ENCODE measurements around the gene GRK5. TPM values are rescaled to one million over a fixed set of nuclear protein-coding genes. Genes with fewer than 3 reads are reported as not detected.

The GRK5 gene
- total RNA-seq, 1 donor from 2014 or later, result 54.1 TPM

GRCh38 chr10:119341459-119342301 is 134.3 kb downstream of the GRK5 start:
- no peak for DNase-seq (ENCODE audit: low spot score)
- ATAC-seq, result peak; percentile 74
- intact Hi-C loops (cut with DNase I), result no loop called here

DNA sequence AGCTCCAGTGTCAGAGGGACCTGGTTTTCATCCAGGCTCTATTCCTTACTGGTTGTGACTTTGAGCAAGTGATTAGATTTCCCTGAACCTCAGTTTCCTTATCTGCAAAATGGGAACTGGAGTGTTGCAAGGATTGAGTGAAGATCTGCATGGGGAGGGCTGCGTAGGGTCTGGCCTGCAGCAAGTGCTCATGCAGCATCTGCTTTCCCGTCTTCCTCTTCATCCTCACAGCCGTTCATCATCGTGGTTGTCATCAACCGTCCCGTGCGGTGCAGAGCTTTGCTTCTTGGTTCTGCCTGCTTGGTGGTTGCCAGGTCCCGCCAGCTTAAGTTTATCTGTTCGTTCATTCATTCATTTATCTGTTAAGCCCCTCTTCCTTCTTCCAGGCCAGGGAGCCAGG is 135.0 kb downstream of the GRK5 start:
- no peak for DNase-seq (ENCODE audit: low spot score)
- intact Hi-C loops (cut with DNase I), result no loop called here
- ATAC-seq, result no peak

DNA sequence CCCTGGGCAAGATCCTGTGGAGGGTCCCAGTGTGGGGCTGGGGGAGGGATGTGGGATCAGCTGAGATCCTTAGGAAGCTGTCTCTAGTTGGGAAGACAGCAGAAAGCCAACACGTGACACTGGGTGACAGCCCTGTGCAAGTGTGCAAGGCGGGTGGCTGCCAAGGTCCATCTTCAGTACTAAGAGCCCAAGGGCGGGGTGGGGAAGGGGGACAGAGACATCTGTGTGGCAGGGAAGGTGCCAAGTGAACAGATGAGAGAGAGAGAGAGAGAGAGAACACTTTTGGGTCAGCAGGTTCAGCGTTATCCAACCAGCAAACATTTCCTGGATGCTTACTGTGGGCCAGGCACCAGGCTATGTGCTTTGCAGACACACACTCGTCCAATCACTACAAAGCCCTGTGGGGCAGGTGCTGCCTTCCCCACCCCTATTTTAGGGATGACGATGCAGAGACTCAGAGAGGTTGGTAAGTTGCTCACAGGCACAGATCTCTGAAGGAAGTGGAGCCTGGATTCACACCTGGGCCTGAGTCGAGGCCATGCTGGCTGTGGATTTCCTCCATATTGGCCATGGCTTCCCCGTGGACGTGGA is 135.7 kb downstream of the GRK5 start:
- ATAC-seq (no peak), DNase-seq (ENCODE audit: low spot score) (no peak)
- intact Hi-C loops (cut with DNase I), result no loop called here

DNA sequence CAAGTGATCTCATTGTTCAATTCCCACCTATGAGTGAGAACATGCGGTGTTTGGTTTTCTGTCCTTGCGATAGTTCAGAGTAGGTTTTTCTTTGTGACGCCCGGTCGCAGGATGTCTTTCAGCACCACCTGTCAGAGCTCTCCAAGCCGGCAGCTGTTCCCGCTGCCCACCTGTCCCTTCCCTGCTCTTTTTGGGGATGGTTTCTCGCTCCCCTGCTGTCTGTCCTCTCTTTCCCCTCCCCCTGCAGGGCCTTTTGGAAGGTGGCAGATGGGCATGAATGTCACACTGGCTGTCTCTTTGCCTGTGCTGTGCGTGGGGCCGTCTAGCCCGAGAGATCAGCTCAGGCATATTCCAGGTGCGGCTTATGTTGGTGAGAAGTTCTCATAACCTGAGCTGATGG is 137.0 kb downstream of the GRK5 start:
- DNase-seq (ENCODE audit: low spot score) (no peak), ATAC-seq (no peak)
- intact Hi-C loops (cut with DNase I), result no loop called here

DNA sequence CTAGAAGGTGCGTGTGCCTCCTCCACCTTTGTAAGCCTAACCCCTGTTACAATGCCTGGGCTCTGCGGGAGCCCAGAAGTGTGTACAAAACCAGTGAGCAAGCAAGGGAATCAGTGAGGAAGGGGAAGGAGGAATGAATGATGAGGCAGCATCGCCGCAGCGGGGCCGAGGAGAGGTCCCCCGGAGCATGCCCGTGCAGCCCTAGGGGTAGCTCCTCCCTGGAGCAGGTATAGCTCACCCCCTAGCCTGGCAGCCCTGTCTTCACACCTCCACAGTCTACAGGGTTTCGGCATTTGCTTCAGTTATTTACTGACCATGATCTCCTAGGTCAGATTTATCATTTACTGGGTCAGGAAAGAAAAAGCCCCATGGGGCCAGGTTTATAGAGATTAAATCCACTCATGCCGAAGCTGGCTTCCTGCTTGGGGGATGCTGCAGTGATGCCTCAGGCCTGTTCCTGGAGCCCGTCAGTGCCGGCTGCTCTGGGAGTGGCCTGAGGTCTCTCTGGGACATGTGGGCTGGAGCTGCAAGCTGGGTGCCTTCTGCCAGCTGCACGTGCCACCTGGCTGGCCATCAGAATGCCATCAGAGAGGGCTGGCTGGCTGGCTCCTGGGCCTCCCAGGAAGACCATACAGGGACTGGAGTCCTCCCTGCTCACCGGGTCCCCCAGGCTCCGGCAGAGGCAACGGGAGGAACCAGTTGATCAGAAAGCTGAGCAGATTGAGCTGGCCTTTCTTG is 138.9 kb downstream of the GRK5 start:
- intact Hi-C loops (cut with DNase I), result no loop called here
- no peak for ATAC-seq
- DNase-seq (ENCODE audit: low spot score), result no peak

DNA sequence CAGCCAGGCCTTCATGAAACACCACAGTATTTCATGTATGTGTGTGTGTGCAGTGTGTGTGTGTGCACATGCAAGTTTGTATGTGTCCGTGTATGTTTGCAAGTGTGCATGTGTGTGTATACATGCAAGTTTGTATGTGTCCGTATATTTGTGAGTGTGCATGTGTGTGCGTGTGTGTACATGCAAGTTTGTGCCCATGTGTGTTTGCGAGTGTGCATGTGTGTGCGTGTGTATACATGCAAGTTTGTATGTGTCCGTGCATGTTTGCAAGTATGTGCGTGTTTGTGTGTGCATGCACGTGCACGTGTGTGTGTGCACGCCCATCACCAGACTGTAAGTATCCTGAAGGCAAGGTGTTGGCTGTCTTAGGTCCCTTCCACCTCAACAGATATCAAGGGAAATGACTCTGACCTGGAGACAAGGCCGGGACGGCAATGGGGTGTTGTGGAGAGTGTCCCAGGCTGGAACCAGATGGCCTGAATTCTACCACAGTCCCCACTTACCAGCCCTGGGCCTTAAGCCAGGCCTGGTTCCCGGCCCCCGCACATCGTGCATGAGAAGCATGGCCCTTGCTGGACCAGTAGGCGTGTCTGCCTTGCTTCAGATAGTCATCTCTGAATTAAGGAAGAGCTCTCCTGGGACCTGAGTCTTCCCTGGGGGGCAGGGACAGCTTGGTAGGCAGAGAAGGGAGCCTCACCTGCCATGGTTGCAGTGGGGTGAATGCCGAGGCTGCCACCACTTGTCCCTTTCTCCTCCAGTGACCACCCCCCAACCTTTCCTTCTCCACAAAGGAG is 140.0 kb downstream of the GRK5 start:
- intact Hi-C loops (cut with DNase I), result no loop called here
- no peak for DNase-seq (ENCODE audit: low spot score)
- ATAC-seq, result no peak

DNA sequence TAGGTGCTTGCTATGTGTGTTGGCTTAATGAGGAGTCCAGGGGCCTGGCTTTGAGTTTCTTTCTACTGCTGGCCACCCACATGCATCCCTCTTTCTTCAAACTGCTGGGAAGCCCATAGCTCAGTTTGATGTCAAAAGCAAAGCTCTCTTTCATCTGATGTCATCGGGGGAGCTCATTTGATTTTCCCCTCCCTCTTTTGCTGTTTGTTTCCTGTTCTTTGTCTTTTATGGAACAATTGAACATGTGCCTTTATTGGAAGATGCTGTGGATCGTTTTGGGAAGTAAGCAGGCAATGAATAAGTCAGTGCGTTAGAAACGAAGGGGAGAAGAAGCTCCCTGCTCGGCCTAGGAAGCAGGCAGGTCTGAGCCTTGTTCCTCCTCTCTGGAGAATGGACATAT is 140.7 kb downstream of the GRK5 start:
- DNase-seq (ENCODE audit: low spot score) (no peak), ATAC-seq (no peak)
- intact Hi-C loops (cut with DNase I), result no loop called here

GRCh38 chr10:119348516-119349240 is 141.3 kb downstream of the GRK5 start:
- ATAC-seq (peak; percentile 95), DNase-seq (ENCODE audit: low spot score) (peak; percentile 81)
- intact Hi-C loops (cut with DNase I), result no loop called here

DNA sequence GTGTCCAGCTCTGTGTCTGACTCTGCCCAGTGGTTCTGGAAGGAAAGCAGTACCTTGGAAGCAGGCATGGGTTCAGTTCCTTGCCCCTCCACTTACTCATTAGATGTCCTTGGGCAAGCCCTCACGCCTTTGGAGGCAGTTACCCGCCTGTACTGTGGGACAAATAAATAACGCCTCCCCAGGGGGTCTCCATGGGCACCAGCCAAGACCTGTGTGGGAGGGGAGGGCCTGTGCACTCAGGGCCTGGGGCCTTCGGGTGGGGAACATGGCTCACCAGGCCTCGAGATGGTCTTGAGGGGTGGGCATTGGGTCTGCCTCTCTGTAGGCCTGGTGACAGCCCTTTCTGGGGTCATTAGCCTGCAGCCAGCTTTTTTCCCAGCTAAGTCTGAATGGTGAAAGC is 142.0 kb downstream of the GRK5 start:
- intact Hi-C loops (cut with DNase I), result no loop called here
- ATAC-seq (no peak), DNase-seq (ENCODE audit: low spot score) (no peak)

DNA sequence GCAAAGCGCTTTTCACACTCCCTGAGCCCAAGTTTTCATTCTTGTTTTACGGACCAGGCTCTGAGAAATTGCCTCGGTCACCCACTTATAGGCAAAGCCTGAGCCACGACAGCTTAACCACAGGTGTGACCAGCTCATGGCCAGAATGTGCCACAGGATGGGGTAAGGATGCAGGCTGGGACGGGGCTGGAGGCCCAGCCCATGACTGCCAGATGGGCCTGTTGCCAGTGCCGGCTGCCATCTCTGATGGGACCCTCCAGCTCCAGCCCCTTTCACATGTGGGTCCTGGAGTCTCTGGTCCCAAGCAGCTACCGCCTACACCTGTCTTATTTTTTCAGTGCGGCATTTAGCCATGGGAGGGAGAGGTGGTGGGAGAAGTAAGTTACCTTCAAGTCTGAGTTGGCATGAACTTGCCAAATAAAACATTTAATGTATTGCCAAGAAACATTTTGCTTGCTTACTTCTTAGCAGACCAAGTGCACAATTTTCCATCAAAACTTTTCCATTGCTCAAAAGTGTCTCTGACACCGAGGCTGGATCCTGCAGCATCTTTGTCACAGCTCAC is 142.6 kb downstream of the GRK5 start:
- no peak for ATAC-seq
- no peak for DNase-seq (ENCODE audit: low spot score)

DNA sequence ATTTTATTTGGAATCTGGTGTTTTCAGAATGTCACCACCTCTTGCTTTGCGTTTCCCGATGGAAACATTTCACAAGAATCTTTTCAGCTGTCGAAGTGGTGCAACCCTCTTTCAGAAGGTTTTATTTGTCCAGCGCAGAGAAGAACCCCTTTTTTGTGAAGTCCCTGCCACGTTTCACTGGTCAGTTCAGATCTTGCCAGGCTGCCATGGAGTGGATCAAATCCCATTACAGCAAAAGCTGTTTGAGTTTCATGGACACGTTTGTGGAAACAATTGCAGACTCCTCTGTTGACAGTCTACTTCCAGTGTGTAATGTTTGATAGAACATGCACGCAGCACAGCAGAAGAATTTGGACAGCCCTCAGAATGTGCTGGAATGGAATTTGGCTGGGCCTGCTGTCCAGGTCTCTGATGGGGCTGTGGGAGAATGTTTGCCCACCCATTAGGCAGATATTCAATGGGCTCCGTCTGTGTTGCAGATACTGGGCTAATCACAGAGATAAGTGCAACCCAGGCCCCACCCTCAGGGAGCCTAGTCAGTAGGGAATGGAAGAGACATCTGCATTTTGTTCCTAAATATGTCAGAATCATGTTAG is 143.2 kb downstream of the GRK5 start:
- no peak for DNase-seq (ENCODE audit: low spot score)
- intact Hi-C loops (cut with DNase I), result no loop called here
- ATAC-seq, result peak; percentile 11

More for the DNA sequence above, 142.6 kb downstream of the GRK5 start:
- intact Hi-C loops (cut with DNase I), result no loop called here

GRCh38 chr10:119351189-119351588 is 143.8 kb downstream of the GRK5 start:
- intact Hi-C loops (cut with DNase I), result no loop called here
- ATAC-seq (no peak), DNase-seq (ENCODE audit: low spot score) (no peak)

GRCh38 chr10:119352042-119352441 is 144.7 kb downstream of the GRK5 start:
- ATAC-seq (no peak), DNase-seq (ENCODE audit: low spot score) (no peak)
- intact Hi-C loops (cut with DNase I), result no loop called here

DNA sequence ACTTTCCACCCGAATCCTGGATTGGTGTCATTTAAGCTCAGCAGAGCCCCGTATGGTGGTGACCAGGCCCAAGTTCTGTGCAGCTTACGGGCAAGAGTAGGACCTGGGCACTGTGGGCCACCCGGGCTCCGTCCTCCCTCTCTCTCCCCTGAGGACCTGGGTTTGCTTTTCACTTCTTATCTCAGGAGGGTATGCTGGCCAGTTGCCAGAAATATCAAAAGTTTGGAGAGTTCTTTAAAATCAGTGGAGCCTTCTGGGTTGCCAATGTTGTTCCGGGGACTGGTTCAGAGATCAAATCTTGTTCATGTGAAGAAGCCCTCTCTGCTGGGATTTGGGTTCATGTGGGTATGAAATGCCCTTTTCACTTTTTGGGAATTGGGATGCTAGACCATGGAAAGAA is 145.4 kb downstream of the GRK5 start:
- ATAC-seq, result no peak
- intact Hi-C loops (cut with DNase I), result no loop called here
- DNase-seq (ENCODE audit: low spot score), result no peak

DNA sequence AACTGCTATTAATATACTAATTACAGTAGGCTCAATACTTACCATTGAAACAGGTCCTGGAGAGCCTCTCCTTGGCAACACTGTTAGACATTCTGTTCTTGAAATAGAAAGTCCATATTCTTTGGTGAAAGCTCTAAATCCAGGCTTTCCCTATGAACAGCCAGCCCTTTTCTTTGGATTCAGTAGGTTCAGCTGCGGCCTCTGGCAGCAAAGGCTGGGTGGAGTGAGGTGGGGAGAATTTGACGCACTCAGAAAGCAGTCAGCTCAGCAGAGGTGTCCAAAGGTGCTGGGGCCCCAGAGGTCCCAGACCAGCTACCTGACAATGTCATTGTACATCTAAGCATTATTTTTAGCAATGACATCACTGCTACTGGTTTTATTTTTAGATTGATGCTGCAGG is 146.1 kb downstream of the GRK5 start:
- no peak for ATAC-seq
- intact Hi-C loops (cut with DNase I), result no loop called here
- no peak for DNase-seq (ENCODE audit: low spot score)

- intact Hi-C loops (cut with DNase I), result no loop called here
- DNase-seq (ENCODE audit: low spot score) (no peak), ATAC-seq (no peak)
These were observed 148.6 kb downstream of the GRK5 start for GRCh38 chr10:119355930-119356329.

- intact Hi-C loops (cut with DNase I), result no loop called here
- DNase-seq (ENCODE audit: low spot score), result no peak
- ATAC-seq, result no peak
These were observed 150.2 kb downstream of the GRK5 start for GRCh38 chr10:119357412-119358151.

Measured in sciatic nerve (tissue), 2 donors.